Omental fat pad (tissue), 4 donors: ENCODE measurements around the gene LHCGR. TPM values are rescaled to one million over a fixed set of nuclear protein-coding genes. Genes with fewer than 3 reads are reported as not detected.

Experiments
- ATAC-seq: fragments of 150-250 bp; one replicate; pipeline ENCODE4 v1.9.1; 2016; ENCODE audit warnings: mild to moderate bottlenecking, moderate library complexity; ENCODE audit not compliant: low FRiP score
- DNase-seq: peaks from one replicate; pipeline ENCODE4 v3.0.0-alpha.2; 2019; ENCODE audit warnings: low spot score
- CTCF ChIP-seq, 3 donors: fragments of 450-650 bp; IDR thresholded peaks; one replicate each; pipeline ENCODE4 v1.5.1; 2016 to 2017; ENCODE audit warnings: antibody characterized with exemption in 3 of 3, mild to moderate bottlenecking in 3 of 3, moderate library complexity in 2 of 3
- total RNA-seq, 4 donors: library from RNA; depleted of rRNA; stranded (reverse); fragments of >200 nt; gene quantifications; one replicate each; pipeline ENCODE4 v1.1.0, GENCODE V29; 2016

The LHCGR gene
- total RNA-seq, 4 donors from 2014 or later: 0.96 to 13.1 (median 1.2) TPM; not detected in 1

- no peak for ATAC-seq
- no peak for DNase-seq
- TF ChIP-seq CTCF (IDR thresholded peaks at IDR 0.05): no peak
Observed at GRCh38 chr2:48719480-48720177, 35.9 kb downstream of the LHCGR start.

DNA sequence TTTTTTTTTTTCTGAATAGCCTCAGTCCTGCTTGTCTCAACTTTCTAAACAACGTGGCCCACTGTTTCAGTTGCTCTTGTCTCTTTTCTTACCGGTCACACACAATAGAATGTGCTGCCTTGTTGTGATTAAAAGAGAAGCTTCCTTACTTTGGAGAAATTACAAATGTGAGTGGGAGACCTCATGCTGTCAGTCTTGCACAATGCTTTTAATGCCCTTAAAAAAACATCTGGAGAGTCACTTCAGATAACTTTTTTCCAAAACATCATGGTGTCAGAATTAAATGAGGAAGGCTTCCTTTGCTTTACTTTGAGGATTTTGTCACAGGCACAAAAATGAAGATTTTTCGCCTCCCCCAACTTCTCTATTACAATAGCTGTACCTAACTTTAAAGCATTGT lies 37.7 kb downstream of the LHCGR start:
- no peak for TF ChIP-seq CTCF (IDR thresholded peaks at IDR 0.05)
- DNase-seq (no peak), ATAC-seq (no peak)

GRCh38 chr2:48715956-48716355 lies 39.6 kb downstream of the LHCGR start:
- no peak for DNase-seq
- no peak for TF ChIP-seq CTCF (IDR thresholded peaks at IDR 0.05)
- no peak for ATAC-seq

DNA sequence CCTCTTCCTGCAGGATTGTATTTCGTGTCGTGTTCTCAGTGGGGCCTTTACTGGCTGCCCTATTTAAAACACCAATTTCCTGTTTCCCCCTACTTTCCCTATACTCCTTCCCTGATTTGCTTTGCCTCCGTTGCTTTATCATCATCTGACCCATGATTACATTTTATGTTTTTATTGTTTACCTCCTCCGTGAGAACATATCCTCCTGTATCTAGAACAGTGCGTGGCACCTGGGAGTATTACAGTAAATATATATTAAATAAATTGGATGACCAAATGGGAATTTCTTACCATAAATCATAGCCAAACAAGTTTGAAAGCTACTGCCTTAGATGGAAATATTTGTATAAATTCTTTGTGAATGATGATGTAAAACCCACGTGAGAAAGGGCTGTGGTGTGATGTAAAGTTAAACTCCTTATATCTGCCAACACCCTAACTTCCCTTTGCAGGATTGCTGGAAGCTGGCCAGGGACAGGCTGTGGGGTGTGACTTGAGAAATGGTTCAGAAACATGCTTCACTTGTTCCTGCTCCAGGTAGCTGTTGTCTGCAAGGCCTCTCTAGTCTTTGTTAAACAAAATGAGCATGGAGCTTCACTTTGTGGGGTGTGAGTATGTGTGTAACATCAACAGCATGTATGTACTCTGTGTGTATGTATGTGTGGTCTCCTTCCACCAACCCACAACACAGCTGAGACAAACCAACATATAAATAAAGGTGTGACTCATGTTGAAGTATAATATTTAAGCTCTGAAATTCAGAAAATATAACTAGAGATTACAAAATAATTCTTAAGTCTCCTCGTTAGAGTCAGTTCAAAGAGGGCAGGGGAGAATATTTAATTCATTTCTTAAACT lies 40.3 kb downstream of the LHCGR start:
- ATAC-seq: no peak
- peak; percentile 30 for DNase-seq
- no peak for TF ChIP-seq CTCF (IDR thresholded peaks at IDR 0.05)

- no peak for ATAC-seq
- no peak for DNase-seq
- no peak for TF ChIP-seq CTCF (IDR thresholded peaks at IDR 0.05)
Observed at GRCh38 chr2:48714245-48714644, 41.3 kb downstream of the LHCGR start.

DNA sequence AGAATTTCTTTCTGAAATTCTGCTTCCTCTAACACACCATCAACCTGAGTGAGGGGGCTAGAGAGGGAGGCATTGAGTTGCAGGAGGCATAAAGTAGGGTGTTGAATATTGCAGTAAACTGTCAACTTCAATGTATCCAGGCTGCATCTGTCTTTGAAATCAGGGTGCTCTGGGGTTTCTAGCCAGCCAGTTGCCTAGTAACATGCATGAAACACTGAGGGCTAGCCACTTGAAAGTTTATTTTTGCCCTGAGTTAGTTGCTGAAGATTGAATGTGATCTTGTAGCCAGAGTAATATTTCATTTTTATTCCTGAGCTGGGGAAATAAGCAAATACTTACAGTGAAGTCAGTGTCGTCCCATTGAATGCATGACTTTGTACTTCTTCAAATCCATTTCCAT lies 41.9 kb downstream of the LHCGR start:
- DNase-seq (no peak), ATAC-seq (no peak)
- TF ChIP-seq CTCF (IDR thresholded peaks at IDR 0.05): no peak
